ENCODE data around the gene LZTR1. TPM values are rescaled to one million over a fixed set of nuclear protein-coding genes. Genes with fewer than 3 reads are reported as not detected.

The LZTR1 gene
- polyA plus RNA-seq, 4 donors = 44.2 to 67.4 (median 55.9) TPM

DNA sequence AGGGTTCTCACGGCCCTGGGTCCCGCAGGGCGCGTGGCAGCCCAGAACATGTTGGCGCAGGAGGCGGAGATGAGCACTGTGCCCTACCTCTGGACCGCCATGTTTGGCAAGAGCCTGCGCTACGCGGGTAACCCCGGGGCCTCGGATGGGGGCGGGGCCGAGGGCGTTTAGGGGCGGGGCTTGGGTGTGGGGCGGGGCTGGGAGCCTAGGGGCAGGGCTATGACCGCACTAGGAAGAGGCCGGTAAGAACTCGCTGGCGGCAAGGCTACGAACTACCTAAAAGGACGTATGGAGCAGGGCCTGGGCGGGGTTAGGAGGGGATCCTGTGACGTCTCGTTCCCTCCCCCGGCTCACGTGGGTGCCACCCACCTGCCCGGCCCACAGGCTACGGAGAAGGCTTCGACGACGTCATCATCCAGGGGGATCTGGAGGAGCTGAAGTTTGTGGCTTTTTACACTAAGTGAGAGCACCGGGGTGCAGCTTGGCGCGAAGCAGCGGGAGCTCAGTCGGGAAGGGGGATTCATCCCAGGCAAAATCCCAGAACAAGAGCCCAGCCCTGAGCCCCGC lies 2.8 kb upstream of the LZTR1 start:
- DNase-seq (ENCODE audit: low read depth in 4 of 4, low spot score in 3 of 4) = peak in 3 of 4 donors; percentile 48 to 69 (median 59)

DNA sequence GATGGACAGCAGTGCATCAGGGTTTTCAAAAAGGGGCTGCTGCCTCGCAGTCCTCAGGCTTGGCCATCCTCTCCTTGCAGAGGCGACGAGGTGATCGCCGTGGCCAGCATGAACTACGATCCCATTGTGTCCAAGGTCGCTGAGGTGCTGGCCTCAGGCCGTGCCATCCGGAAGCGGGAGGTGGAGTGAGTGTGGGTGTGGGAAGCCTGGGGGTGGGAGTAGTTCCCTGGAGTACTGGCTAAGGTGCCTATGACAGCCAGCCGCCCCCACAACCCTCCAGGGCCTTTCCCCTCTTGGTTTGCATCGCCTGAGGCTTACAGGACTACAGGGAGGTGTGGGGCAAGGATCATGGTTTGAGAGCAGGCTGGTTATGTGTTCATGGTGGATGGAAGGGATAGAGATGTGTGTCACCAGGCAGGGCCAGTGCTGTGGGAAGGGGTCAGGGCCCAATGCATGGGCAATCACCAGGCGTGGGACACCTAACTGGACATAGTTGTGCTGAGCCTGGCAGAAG lies 2.1 kb upstream of the LZTR1 start:
- DNase-seq (ENCODE audit: low read depth in 4 of 4, low spot score in 3 of 4) = no peak

DNA sequence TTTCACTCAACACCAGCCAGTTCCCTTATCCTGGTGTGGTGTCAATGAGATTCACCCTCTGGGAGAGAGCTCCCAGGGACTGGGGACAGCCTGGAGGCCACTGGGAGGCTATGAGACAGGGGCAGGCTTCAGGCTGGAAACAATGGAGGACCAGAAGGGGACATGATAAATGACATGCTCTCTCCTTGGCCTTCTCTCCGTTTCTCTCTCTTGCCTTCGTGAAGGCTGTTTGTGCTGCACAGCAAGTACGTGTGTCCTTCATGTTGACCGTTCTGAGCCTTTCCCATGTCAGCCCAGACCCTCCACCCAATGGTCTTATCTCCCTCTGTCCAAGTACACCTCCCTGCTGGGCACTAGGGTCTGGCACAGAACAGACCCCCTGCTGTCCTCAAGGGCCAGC lies 1.6 kb upstream of the LZTR1 start:
- DNase-seq (ENCODE audit: low read depth in 4 of 4, low spot score in 3 of 4) = no peak

DNA sequence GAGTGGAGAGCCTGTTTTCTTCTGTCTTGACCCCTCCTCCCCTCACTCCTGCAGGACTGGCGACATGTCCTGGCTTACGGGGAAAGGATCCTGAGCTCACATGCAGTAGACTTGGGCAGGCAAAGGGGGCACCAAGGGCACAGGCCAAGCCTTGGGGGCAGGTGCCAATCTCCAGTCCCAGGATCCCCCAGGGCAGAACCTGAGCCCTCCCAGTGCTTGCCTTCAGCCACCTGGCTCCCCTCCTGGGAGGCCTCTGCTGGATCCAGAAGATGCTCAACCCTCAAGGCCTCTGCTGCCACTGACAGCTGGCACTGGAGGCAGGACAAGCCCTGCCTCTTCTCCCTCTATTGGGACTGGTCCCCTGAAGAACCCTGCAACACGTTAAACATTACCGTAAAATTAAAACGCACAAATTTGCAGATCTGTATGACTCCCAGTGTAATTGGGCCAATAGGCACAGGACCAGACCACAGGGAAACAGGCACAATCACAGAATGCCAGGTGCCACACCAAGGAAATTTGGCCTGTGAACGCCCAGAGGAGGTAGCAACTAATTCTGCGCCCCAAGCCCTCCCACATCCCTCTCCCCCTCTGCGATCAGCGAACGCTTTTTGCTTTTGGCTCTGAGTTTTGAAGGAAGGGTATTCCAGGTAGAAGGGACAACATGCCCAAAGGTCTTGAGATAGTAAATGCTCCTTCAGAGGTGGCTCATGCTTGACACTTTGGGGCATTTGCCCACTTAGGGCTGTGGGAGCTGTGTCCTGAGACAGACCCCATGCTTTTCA lies 967 bp upstream of the LZTR1 start:
- no peak for DNase-seq (ENCODE audit: low read depth in 4 of 4, low spot score in 3 of 4)

DNA sequence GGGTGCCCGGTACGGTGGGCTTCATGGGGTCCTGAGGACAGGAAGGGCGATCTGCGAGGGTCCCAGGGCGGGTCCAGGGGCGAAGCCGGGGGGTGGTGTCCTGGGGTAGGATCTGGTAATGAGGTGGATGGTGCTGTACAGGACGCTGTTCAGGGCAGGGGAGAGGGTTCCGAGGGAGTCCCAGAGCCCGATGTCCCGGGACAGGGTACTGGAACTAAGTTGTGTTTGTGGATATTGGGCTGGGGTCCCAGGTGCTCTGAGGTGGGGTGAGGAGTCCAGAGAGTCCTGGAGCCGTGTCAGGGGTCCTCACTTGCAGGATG lies 426 bp downstream of the LZTR1 start:
- no peak for DNase-seq (ENCODE audit: low read depth in 4 of 4, low spot score in 3 of 4)

DNA sequence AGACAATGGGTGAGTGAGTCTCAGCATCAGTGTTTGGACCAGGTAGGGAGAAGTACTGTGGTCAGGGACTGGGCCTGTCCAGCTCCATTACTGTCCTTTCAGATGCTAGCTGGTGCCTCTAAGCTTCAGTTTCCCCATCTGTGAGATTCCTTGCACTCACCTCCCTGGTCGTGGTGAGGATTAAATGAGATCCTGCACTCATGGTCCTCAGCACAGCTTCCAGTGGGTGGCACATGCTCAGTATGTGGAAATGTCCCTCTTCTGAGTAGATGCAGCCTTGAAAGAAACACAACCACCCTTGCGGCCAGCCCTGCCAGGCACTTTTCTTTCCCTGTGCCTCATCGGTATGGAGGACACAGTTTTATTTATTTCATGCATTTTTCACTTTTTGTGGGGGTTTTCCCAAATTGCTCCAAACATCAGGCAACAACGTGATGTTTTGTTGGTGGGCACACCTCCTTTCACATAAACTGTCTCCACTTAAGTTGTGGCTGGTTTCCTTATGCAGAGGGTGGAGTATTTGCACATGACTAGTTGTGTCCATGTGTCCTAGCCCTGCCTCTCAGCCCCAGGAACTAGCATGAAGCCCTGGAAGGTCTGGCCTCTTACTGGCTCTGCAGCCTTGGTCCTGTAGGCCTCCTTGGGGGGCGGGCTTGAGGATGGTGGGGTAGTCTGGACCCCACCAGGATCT lies 1.1 kb downstream of the LZTR1 start:
- DNase-seq (ENCODE audit: low read depth in 4 of 4, low spot score in 3 of 4) = no peak

DNA sequence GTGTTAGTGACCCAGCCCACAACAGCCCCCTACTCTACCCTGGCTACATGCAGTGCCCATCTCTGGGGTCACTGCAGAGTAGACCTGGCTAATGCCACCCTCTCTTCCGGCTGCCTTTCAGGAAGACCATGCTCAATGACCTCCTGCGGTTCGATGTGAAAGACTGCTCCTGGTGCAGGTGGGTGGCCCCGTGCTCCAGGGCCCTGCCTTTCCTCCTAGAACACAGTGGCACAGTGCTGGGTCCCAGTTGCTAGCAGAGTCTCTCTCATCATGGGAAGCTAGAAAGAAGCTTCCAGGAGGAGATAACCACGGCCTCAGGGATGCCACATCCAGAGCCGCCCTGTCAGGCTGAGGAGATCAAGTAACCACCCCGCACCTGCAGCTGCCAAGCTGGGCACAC lies 3.6 kb downstream of the LZTR1 start:
- no peak for DNase-seq (ENCODE audit: low read depth in 4 of 4, low spot score in 3 of 4)

DNA sequence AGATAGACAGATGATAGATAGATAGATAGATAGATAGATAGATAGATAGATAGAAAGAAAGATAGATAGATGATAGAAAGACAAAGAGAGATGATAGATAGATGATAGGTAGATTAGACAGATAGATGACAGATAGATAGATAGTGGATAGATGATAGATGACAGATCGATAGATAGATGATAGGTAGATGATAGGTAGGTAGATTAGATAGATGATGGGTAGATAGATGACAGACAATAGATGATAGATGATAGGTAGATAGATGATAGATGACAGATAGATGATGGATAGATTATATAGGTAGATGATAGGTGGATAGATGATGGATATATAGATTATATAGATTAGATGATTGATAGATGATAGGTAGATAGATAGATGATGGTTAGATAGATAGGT lies 4.3 kb downstream of the LZTR1 start:
- no peak for DNase-seq (ENCODE audit: low read depth in 4 of 4, low spot score in 3 of 4)

DNA sequence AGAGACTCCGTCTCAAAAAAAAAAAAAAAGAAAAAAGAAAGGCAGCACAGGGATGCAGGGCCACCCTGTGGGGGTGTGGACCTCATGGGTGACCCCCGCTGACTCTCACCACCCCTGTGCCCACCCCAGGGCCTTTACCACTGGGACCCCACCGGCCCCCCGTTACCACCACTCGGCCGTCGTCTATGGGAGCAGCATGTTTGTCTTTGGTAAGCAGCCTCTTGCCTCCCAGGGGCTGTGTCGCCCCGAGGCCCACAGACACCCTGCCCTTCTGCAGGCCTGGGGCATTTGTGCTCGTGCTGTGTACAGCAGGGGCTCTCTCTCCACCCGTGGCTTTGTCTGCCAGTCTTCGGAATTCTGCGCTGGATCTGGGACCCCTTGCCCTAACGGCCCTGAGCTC lies 5.3 kb downstream of the LZTR1 start:
- no peak for DNase-seq (ENCODE audit: low read depth in 4 of 4, low spot score in 3 of 4)

DNA sequence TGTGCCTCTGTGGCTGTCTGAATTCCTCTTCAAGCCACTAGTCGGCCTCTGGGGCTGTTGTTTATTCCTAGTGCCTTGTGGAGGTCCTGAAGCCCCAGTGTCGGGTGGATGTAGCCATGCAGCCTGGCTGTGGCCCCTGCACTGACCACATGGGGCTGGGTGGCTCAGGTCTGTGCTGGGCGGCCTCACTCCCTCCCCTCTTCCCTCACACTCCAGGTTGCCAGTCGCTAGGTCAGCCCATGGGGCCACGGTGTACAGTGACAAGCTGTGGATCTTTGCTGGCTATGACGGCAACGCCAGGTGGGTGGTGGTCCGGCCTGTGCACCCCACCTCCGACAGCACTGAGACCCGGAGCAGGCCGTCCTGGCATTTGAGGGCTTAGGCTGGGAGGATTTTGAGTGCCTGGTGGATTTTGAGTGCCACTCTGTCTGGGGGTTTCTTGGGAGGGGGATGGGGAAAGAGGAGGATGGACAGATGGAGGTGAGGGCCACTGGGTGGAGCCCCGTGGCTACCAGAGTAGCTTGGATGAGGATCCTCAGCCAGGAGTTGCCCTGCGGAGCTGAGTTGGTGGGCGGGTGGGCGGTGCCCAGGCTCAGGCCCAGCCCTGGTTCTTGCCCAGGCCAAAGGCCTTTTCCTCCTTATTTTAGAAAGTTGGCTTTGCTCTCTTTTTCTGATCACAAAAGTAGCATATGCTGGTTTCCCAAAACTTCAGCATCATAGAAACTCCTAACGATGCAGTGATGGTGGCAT lies 6.7 kb downstream of the LZTR1 start:
- DNase-seq (ENCODE audit: low read depth in 4 of 4, low spot score in 3 of 4) = no peak

DNA sequence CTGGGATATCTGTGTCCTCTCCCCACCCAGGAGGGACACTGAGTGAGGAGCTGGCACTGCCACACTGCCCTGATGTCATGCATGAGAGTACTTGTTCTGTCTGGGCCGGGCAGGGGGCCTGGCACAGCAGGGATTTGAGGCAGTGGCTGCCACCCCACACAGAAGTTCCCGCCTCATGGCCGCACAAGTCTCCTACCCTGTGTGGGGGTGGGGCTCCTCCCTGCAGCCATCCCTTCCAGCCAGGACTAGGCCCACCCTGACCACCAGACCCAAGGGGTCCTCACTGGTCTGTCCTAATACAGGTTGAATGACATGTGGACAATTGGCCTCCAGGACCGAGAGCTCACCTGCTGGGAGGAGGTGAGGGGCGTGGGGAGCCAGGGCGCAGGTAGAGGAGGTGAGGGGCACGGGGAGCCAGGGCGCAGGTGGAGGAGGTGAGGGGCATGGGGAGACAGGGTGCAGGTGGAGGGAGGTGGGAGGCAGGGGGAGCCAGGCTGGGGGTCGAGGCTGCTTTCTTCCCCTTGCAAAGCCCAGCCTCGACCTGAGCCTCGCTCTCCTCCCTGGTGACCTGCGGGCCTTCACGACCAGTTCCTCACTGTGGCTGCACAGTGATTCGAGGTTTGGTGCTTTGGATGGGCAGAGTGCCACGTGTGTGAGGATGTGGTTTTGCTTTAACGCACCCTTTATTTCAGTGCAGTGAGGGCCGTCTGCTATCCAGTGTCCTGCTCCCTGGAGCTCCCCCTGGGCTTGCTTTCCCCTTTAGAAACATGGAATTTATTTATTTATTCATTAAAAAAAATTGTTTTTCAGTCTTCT lies 7.4 kb downstream of the LZTR1 start:
- DNase-seq (ENCODE audit: low read depth in 4 of 4, low spot score in 3 of 4) = no peak

DNA sequence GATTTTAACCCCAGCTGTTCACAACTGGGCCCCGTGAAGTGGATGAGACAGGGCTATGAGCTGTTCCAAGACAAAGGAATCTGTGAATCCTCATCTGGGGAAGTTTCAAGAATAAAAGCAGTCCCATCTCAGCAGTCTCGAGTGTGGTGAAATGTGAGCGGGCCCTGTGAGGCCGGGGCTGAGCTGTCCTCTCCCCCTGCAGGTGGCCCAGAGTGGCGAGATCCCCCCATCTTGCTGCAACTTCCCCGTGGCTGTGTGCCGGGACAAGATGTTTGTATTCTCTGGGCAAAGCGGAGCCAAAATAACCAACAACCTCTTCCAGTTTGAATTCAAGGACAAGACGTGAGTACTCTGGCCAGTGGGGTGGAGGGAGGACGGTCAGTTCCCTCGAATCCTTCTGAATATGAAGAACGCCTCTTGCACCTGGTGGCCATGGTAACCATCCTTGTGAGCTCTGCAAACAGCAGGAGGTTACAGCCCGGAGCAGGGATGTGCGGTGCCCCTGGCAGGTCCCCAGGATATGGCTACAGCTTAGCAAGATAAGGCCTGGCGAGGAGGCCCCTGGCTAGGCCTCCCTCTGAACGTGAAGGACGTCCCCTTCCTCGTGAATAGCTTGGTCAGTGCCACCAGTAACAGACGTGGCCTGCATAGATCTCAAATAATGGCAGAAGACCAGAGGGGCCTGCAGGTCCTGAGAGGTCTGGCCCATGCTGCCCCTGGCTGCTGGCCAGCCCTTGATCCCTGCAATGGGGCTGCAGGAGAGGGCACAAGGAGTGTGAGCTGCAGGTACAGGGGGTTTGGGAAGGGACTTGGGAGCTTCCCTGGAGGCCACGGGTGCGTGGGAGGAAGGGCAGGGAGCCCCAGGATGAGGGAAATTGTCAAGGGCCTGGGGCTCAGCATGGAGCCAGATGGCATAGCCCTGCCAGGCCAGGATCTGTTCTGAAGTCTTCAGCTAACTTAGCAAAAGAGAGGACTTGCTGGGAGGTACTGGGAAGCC lies 8.4 kb downstream of the LZTR1 start:
- DNase-seq (ENCODE audit: low read depth in 4 of 4, low spot score in 3 of 4) = no peak

DNA sequence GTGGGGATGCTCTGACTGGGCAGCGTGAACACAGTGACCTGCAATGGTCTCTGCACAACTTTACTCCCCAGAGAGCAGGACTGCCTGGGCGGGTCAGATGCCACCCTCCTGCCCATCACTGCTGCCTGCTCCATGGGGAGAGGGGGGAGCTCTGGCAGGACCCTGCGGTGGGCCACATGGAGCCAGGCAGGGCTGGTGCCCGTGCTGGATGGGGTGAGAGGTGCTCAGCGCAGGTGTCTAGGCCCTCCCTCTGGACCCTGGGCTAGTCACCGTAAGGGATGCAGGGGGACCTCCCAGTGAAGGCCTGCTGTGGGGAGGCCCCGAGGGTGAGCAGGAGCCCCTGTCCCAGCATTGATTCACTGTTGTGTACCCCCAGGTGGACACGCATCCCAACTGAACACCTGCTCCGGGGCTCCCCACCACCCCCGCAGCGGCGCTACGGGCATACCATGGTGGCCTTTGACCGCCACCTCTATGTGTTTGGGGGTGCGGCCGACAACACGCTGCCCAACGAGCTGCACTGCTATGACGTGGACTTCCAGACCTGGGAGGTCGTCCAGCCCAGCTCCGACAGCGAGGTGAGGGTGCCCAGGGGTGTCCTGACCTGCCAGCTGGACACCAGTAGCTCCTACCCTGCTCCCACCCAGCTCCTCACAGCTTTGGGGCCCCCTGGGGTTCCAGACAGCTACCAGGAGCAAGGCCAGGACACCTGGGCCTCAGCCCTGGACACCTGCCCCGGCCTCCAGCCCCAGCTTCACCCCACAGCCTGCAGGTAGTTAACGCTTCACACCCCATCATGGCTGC lies 9.4 kb downstream of the LZTR1 start:
- DNase-seq (ENCODE audit: low read depth in 4 of 4, low spot score in 3 of 4) = no peak

DNA sequence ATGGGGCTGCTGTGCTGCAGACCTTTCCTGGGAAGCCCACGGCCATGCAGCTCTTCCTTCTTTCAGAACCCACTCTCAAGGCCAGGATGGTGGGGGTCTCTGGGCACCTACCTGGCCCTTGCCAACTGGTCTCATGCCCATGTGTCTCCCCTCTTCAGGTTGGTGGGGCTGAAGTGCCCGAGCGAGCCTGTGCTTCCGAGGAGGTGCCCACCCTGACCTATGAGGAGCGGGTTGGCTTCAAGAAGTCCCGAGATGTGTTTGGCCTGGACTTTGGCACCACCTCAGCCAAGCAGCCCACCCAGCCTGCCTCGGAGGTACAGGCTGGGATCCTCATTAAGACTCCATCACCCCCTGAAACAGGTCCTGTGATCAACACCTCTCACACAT lies 10.0 kb downstream of the LZTR1 start:
- no peak for DNase-seq (ENCODE audit: low read depth in 4 of 4, low spot score in 3 of 4)

DNA sequence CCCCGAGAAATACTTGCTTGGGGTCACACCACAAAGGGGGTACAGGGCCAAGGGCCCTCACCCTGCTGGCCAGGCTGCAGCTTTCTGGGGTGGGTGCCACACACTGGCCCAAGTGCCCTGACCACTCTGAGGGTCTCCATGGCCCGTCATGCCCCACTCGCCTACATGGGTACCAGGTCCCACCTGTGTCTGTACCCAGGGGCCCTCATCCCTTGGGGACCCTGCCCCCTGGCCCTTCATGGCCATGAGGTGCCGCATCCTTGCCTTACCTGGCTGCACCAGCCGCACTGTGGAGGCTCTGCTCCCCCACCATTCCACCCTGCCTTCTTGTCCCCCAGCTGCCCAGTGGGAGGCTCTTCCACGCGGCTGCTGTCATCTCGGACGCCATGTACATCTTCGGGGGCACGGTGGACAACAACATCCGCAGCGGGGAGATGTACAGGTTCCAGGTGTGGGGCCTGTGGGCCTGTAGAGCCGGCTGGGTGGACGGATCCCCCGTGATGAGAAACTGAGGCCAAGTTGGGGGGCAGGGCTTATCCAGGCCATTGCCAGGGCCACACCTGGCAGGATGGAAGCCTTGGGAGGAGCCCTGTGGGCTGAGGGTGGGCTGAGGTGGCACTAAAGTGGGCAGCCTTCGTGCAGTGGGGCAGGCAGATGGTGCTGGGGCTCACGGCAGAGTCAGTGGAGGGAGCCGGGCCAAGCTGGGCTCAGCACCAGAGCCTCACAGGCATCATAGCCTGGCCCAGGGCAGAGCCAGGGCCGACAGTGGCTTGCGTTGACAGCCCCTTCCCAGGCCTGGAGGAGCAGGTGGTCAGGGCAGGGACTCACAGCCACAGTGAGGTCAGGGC lies 10.6 kb downstream of the LZTR1 start:
- no peak for DNase-seq (ENCODE audit: low read depth in 4 of 4, low spot score in 3 of 4)

DNA sequence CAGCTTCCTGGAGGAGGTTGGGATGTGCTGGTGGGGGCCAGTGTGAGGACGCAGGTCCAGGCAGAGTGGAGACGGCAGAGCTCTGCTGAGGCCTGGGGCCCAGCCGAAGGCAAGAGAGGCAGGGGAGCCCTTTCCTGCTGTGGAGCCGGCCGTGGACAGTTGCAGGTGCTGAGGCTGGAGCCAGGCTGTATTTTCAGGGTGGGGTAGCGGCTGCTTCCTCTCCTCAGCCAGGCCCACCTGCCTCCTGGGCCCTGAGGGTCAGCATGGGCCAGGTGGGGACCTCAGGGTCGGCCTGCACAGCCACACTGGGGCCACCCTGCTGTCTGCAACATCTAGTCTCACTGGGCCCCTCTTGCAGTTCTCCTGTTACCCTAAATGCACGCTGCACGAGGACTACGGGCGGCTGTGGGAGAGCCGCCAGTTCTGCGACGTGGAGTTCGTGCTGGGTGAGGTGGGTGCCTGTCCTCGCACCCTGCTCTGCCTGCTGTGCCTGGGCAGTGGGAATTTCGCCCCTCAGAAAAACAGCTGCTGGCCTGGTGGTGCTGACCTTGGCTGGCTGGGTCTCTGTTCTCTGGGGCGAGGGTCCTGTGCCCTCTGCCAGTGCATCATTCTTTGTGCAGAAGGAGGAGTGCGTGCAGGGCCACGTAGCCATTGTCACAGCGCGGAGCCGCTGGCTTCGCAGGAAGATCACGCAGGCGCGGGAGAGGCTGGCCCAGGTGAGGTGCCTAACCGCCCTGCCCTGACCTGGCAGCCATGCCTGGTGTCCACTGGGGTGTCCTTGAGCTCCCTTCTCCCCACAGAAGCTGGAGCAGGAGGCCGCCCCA lies 11.4 kb downstream of the LZTR1 start:
- no peak for DNase-seq (ENCODE audit: low read depth in 4 of 4, low spot score in 3 of 4)
